Tibial nerve (tissue), 4 donors: Measurements from ENCODE around the gene WNT9B. TPM values are rescaled to one million over a fixed set of nuclear protein-coding genes. Genes with fewer than 3 reads are reported as not detected.

Experiments
- DNase-seq, 2 donors: peaks; one replicate each; pipeline ENCODE4 v3.0.0-alpha.2; 2019; ENCODE audit warnings: low spot score in 2 of 2
- H3K27ac ChIP-seq, 4 donors: fragments of 200-600 bp; sonication (generic) in 3 of 4; one replicate each; pipeline ENCODE4 v1.5.1; 2017 to 2019; ENCODE audit warnings: mild to moderate bottlenecking in 1 of 4
- H3K27me3 ChIP-seq, 2 donors: fragments of 200-600 bp; sonication (generic) in 1 of 2; one replicate each; pipeline versions ENCODE4 v1.5.1 to v1.6.0; 2017 to 2019
- H3K36me3 ChIP-seq, 3 donors: fragments of 200-600 bp; sonication (generic); one replicate each; pipeline ENCODE4 v1.5.1; 2018 to 2019
- H3K4me1 ChIP-seq, 4 donors: fragments of 200-600 bp; sonication (generic) in 3 of 4; one replicate each; pipeline ENCODE4 v1.5.1; 2017 to 2019
- H3K4me3 ChIP-seq, 4 donors: fragments of 200-600 bp; sonication (generic) in 3 of 4; one replicate each; pipeline ENCODE4 v1.5.1; 2017 to 2019; ENCODE audit warnings: mild to moderate bottlenecking in 1 of 4, moderate library complexity in 1 of 4
- H3K9me3 ChIP-seq, 4 donors: fragments of 200-600 bp; sonication (generic) in 3 of 4; one replicate each; pipeline ENCODE4 v1.5.1; 2017 to 2019
- CTCF ChIP-seq, 5 experiments: fragments of 200-600 bp in 3 of 5; fragments of 450-650 bp in 2 of 5; sonication (generic) in 3 of 5; IDR thresholded peaks; one replicate each; pipeline ENCODE4 v1.5.1; 2016 to 2019; ENCODE audit warnings: antibody characterized with exemption in 5 of 5, mild to moderate bottlenecking in 3 of 5, moderate library complexity in 2 of 5
- EP300 ChIP-seq, 2 donors: sonication (generic); formaldehyde crosslinking; IDR thresholded peaks; one replicate each; pipeline ENCODE4 v1.6.1; 2017; ENCODE audit warnings: antibody characterized with exemption in 2 of 2, mild to moderate bottlenecking in 1 of 2
- POLR2A ChIP-seq, 2 donors: fragments of 450-650 bp; IDR thresholded peaks; one replicate each; pipeline ENCODE4 v1.6.1; 2017; ENCODE audit warnings: antibody characterized with exemption in 2 of 2, mild to moderate bottlenecking in 2 of 2, moderate library complexity in 2 of 2
- WGBS, 2 donors: methylation state at CpG; one replicate each; pipeline ENCODE4 v1.1.5; 2018; 5-methylcytosine and 5-hydroxymethylcytosine counted together
- total RNA-seq, 4 donors: library from RNA; depleted of rRNA; stranded (reverse); fragments of >200 nt; gene quantifications; one replicate each; pipeline ENCODE4 v1.1.0, GENCODE V29; 2016

WNT9B gene
- total RNA-seq, 4 donors from 2014 or later, result 0.78 to 0.90 TPM; not detected in 2

- Histone ChIP-seq H3K4me3 (no peak overlapping the region), H3K4me1 (peaks cover 0 to 16% (median 7%) of the 10 kb centered on the region in 4 donors), H3K27me3 (peaks cover 0 to 59% of the 10 kb centered on the region in 2 donors), H3K36me3 (no peaks in the 10 kb centered on the region), H3K27ac (no peak overlapping the region), H3K9me3 (no peaks in the 10 kb centered on the region)
- no peak for DNase-seq
- no peak for TF ChIP-seq POLR2A (IDR thresholded peaks at IDR 0.05)
- no peak for TF ChIP-seq EP300 (IDR thresholded peaks at IDR 0.05)
- no peak for TF ChIP-seq CTCF (IDR thresholded peaks at IDR 0.05)
- 90 to 92% methylated on average over 3 of the region's 3 CpGs for WGBS, 2 donors
These were observed 3.1 kb downstream of the WNT9B start for GRCh38 chr17:46854515-46854914.

DNA sequence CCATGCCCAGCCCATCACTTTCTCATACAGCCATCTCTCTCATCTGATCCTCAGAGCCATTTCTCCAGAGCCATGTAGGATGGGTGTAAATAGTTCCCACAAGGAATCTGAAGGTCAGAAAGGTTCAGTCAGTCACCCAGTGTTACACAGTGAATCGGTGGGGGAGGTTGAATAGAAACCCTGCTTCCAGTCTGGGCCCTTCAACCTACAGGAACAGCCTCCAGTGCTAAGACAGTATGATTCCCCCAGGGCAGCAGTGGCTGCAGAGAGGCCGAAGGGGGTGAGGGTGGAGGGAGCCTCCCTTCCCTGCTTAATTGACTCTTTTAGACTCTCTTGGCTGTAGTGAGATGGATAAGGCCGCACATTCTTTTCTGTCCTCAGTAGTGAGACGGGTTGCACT, 3.6 kb downstream of the WNT9B start:
- Histone ChIP-seq H3K4me3 (no peak overlapping the region), H3K36me3 (no peaks in the 10 kb centered on the region), H3K27ac (no peak overlapping the region), H3K9me3 (no peaks in the 10 kb centered on the region), H3K27me3 (peaks cover 0 to 55% of the 10 kb centered on the region in 2 donors), H3K4me1 (peaks cover 0 to 16% (median 7%) of the 10 kb centered on the region in 4 donors)
- no peak for DNase-seq
- TF ChIP-seq CTCF (IDR thresholded peaks at IDR 0.05) (no peak), EP300 (IDR thresholded peaks at IDR 0.05) (no peak), POLR2A (IDR thresholded peaks at IDR 0.05) (no peak)
- 61 to 63% methylated on average over 4 of the region's 4 CpGs for WGBS, 2 donors

- DNase-seq, result no peak
- TF ChIP-seq POLR2A (IDR thresholded peaks at IDR 0.05) (no peak), EP300 (IDR thresholded peaks at IDR 0.05) (no peak), CTCF (IDR thresholded peaks at IDR 0.05) (no peak)
- H3K4me3 ChIP-seq, result no peak overlapping the region
- H3K36me3 ChIP-seq, result no peaks in the 10 kb centered on the region
- no peak overlapping the region for H3K27ac ChIP-seq
- peaks cover 0 to 40% of the 10 kb centered on the region in 2 donors for H3K27me3 ChIP-seq
- H3K9me3 ChIP-seq, result no peaks in the 10 kb centered on the region
- H3K4me1 ChIP-seq, result no peaks in the 10 kb centered on the region
- 97 to 100% methylated on average over 1 of the region's 1 CpG for WGBS, 2 donors
These were observed 6.2 kb downstream of the WNT9B start for GRCh38 chr17:46857600-46857999.

DNA sequence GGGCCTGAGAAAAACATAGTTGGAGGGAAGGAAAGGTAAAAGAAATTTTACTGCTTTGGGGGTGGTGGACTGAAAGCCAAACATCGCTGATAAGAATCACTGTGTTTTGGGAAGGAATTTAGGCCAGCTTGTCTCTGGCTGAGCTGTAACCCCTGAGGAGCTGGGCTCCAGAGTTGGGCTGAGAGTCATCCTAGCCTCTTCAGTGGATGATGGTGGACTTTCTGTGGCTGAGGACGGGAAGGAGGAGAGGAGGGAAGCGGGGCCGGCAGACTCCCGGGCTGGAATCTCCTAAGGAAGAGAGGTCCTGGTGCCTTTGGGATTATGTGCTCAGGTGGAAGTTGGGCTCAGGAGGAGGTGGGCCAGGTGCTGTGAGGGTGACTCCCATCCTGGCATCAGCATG, 8.6 kb downstream of the WNT9B start:
- Histone ChIP-seq H3K36me3 (no peaks in the 10 kb centered on the region), H3K27me3 (peaks cover 0 to 29% of the 10 kb centered on the region in 2 donors), H3K4me3 (no peak overlapping the region), H3K27ac (no peak overlapping the region), H3K9me3 (no peaks in the 10 kb centered on the region), H3K4me1 (no peaks in the 10 kb centered on the region)
- DNase-seq, result no peak
- 62 to 71% methylated on average over 5 of the region's 5 CpGs for WGBS, 2 donors
- TF ChIP-seq CTCF (IDR thresholded peaks at IDR 0.05) (no peak), POLR2A (IDR thresholded peaks at IDR 0.05) (no peak), EP300 (IDR thresholded peaks at IDR 0.05) (no peak)

DNA sequence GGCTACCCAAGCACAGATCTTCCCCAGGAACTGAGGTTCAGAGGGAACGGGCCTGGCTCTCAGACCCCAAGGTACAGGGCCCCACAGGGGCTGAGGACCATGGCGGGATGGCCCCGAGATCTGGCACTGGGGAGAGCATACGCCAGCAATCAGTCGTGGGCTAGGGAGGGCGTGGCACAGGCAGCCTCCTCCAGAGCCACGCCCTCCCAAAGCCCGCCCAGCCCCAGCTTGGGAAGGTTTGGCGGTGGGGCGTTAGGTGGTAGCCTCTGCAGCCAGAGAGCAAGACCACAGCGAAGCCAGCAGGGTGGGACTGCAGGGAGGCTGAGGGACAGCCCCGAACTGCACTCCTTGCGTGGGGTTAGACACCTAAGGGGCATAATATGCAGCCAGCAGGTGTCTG, 11.6 kb downstream of the WNT9B start:
- Histone ChIP-seq H3K27me3 (peaks cover 0 to 17% of the 10 kb centered on the region in 2 donors), H3K9me3 (no peaks in the 10 kb centered on the region), H3K4me1 (no peaks in the 10 kb centered on the region), H3K36me3 (no peaks in the 10 kb centered on the region), H3K27ac (no peak overlapping the region), H3K4me3 (no peak overlapping the region)
- DNase-seq, result no peak
- TF ChIP-seq EP300 (IDR thresholded peaks at IDR 0.05) (no peak), POLR2A (IDR thresholded peaks at IDR 0.05) (no peak), CTCF (IDR thresholded peaks at IDR 0.05) (no peak)
- WGBS, 2 donors, result 23 to 43% methylated on average over 9 to 10 of the region's 13 CpGs
